Activated effector memory CD4-positive, alpha-beta T cell treated with Interleukin-2 at 50 U/mL for 16 hours (primary cell): ENCODE results near the gene FAM216B.
"Not testable (repeated sequence)": the region's sequence is repeated elsewhere in the genome, so short reads cannot be mapped to it uniquely, and the experiment has no call there.

Source experiments
- DNase-seq: peaks from one replicate; pipeline ENCODE4 v3.0.0-alpha.2; 2020

FAM216B gene

DNA sequence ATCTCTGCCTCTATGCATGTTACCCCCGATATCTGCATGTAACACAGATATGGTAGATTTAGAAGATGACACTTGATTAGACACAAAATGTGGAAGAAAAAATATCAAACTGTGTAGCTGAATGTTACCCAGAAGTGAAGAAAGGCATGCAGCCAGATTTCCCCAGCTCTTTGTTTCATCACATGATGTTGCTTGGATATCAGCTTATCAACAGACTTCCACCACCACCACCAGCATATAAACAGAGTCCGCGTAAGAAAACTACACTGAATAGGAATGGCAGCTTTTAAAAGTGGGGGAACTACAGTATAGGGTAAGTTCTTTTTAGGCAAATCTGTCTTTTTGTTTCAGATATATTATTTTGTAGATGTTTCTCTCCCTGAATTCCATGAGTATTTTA is at the start of gene FAM216B:
TSS of gene FAM216B (plus strand) at position 233 of the 400 bp plus-strand sequence. CDS start 2,484 bp downstream, outside the sequence.
- no peak for DNase-seq

DNA sequence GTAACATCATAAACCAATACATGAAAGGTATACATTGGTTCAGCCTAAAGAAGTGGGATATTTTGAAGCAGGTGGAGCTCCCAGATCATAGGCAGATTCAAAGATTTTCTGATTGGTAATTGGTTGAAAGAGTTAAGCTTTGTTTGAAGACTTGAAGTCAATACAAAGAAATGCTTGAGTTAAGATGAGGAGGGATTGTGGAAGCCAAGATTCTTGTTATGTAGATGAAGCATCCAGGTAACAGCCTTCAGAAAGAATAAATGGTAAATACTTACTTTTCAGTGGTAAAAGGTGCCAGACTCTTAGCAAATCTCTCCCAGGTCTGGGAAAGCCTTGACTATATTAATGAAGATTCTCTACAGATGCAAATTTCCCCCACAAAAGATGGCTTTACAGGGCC is 49.3 kb upstream of the FAM216B start:
- no peak for DNase-seq

DNA sequence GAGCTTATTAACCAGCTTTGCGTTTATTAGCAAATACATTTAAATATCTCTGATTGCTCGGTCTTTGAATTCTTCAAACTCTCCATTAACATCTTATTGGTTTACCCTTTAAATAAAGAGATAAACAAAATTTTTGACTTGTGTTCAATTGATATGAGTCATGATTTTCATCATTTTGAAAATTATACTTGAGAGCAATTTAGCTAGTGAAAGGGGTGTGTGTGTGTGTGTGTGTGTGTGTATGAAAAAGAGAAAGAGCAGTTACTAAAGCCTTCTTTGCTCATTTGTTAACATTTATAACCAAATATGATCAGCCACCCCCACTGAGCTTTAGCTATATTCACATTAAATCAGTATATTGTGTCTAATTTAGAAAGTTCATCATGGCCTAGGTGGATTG is 48.3 kb upstream of the FAM216B start:
- no peak for DNase-seq

DNA sequence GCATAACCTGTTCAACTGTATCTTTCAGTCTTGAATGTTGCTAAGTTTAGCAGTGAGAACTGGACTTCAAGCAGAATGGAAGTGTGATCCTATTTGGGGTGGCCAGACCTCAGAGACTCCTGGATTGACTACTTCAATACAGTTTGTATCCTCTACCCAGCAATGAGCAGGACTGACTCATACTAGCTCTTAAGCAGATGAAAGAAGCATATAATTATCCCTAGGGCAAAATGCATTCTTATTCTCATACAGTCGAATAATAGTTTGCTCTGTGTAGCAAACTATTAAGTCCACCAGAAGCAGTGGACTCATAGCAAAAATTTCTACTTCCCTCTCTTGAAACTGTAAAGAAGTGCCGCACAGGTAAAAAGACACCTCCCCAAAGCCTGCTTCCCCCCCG is 46.4 kb upstream of the FAM216B start:
- DNase-seq = no peak

DNA sequence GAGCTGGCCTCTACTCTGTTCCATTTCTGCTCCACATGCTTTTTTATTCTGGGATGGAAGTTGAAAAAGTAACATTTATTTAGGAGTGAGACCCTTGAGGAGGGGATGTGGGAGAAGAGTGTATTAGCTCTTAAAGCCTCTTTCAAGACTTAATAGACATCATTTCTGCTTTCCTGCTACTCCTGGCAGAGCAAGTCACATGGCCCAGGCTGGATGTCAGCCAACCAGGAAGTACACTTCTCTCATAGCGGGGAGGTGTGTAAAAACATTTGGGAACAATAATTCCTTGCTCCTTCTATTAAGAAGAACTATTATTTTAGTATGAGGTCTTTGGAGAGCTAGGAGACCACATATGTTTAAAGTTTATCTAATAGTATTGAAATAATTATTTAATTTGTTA is 40.6 kb upstream of the FAM216B start:
- DNase-seq = no peak

DNA sequence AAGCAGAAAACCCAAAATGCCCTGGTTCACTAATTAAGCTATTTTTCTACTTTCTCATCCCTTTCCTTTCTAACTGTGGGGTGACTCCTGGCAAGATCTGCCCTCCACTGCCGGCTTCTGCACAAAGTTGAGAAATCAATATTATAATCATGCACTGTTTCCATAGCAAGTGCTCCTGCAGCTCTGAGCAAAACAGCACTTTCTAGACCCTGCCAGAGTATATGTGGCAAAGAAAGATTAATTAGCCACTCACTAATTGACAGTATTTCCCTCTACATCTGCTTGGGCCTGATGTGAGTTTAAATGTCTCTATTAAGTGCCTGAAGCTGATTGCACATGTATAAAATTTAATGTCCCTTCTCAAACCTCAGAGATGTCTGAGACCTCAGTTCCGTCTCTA is 39.5 kb upstream of the FAM216B start:
- no peak for DNase-seq

DNA sequence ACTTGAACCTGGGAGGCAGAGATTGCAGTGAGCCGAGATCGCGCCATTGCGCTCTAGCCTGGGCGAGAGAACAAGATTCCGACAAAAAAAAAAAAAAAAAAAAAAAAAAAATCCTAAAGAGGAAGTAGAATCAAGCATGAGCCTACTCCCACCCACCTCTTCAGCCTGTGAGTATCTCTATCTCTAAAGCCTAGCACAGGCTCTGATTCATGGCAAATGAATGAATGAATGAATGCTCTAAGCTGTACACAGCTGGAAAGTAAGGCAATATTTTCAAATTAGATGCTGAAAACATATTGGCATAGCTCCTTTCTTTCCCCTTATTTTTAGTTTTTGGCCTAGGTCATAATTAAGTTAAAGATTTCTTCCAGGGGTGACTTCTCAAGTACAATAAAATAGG is 35.7 kb upstream of the FAM216B start:
- no peak for DNase-seq

DNA sequence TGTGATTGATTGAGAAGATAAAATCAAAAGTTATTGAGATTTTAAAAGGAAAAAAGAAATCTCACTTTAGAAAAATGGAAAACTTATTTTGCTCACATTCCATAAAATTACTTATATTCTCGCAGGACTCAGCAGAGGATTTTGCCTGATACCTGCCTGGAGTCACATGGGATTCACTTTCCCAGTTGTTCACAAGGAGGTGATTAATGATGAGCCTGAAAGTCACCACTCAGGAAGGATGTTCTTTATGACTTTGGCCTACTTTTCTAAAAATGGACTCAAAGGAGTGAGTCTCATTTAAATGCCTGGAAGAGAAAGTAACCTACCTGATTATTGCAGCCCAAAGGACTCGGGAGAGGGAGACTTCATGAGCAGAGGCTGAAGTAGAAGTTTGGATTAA is 34.5 kb upstream of the FAM216B start:
- DNase-seq = no peak

DNA sequence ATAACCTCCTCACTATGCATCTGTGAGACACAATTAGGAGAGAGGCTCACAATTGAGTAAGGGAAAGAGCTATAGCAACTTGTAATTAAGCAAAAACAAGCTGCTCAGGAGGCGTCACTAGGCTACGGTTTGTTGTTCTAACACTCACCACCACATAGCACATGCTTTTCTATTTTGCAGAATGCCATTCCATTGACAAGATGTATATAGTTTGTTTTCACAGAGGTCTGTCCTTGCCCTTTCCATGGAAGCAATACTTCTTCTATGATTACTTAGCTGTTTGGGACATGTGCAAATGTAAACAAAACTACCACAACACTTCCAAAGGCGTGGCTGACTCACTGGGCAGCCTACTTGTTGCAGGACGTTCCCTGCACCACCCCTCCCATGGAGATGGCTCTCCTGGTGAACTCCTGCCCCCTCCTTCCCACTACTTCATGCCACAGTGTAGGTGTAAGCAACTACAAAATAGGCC is 33.9 kb upstream of the FAM216B start:
- no peak for DNase-seq

DNA sequence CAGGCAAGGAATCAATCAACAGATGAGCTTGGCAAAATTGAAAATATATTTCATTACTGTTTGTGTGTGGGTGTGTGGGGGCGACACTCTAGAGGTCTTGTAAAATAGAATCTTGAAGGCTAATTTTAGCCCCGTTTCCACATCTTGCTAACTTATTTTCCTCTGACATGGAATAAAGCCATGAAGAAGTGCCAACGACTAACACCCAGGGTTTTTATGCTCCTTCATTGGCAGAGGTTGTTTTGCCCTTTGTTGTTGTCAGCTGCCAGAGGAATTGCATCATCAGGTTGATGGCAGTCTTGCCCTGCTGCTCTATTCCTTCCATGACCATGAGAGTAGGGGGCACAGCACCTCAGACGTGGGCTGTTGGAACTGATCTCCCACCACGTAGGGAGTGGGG is 30.6 kb upstream of the FAM216B start:
- no peak for DNase-seq

DNA sequence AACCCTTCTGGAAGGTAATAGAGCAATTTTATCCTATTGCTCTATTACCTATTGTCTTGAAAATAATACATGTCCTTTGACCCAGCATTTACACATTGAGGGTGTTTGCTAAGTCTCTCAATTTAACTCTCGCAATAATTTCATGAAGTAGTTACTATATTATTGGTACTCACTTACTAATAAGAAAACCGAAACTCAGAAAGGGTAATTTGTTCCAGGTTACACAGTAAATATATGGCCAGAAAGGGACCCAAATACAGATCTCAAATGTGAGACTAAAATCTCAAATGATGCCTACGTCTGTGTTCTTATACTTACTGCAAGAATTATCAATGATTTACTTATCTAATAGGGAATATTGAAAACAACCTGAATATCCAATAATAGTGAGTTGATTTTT is 29.7 kb upstream of the FAM216B start:
- DNase-seq = no peak

DNA sequence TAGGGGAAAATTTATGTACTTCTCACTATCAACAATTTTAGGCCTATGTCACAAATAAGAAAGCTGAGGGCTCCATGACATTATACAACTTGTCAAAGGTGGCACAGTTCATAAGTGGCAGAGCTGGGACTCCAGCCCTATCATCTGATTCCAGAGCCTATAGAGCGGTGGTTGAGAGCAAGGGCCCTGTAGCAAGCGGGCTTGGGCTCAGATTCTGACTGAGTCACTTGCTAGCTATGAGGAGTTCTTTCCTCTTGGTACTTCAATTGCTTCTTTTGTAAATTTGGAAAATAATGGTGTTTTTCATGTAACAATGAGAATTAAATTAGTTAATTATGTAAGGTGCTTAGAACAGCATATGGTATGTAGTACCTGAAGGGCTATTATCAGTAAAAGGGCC is 28.7 kb upstream of the FAM216B start:
- DNase-seq = no peak

DNA sequence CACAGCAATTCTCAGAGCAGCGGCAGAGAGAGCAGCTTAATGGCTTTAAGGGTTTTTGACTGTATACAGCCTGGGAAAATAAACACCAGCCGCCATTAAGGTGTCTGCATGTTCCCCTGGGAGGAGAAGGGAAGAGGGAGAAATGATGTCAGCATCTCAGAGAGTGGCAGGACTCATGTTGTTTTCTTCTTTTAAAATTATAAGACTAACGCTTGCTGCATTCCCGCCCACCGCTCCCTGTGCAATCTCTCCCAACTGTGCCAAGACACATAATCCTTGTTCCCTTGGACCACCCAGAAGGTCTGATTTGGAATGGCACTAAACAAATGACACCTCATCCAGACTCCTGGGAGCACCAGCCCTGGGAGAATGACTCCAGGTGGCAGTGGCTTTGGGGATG is 27.7 kb upstream of the FAM216B start:
- no peak for DNase-seq

DNA sequence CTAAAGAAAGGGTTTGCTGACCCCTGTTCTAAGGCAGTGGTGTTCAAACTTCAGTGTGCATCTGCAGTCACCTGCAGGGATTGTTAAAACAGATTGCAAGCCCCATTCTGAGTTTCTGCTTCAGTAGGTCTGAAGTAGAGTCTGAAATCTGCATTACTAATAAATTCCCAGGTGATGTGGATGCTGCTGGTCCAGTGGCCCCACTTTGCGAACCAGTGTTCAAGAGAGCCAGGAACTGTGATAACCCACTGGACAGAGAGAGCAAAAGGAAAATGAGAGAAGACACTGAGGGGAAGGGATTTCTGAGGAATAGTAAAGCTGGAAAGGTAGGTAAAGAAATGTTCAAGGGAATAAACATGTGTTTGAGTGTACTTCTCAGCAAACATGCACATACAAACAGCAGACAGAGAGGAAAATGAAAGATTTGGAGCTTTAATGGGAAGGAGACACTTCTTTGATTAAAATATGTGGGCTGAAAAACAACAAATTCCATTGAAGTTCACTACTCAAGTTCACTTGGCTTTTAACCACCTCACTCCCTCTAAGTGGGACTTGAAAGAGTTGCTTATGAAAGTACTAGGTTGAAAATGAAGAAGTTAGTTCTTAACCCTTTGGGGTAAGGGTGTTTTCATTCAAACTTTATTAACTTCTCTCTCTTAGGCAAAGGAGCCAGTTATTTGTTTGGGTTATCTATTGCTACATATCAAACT is 26.4 kb upstream of the FAM216B start:
- DNase-seq = no peak

DNA sequence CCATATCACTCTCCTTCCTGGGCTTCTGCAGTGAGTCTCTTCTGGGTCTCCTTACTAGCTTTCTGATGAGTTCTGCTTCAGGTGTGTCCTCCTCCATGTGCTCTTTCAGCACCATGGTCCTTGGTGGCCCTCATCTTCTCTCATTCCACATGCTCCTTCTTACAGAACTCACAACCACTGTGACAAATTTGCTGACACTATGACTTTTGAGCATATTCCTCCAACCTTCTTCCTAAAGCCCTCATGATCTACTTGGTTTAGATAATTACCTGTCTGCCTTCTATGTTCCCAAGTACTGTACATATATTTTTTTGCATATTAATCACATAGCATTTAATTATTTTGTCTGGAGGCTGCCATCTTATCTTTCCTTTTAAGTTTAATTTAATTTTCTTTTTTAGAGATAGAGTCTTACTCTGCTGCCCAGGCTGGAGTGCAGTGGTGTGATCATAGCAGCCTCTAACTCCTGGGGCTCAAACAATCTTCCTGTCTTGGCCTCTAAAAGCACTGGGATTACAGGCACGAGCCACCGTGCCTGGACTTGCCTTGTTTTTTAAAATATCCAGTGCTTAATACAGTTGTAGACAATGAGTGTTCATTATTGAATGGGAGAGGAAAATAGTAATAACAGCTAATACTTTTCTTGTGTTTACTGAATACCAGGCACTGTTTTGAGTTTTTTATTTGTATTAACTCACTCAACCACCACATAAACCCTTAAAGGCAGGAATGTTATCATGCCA is 23.5 kb upstream of the FAM216B start:
- DNase-seq = no peak

DNA sequence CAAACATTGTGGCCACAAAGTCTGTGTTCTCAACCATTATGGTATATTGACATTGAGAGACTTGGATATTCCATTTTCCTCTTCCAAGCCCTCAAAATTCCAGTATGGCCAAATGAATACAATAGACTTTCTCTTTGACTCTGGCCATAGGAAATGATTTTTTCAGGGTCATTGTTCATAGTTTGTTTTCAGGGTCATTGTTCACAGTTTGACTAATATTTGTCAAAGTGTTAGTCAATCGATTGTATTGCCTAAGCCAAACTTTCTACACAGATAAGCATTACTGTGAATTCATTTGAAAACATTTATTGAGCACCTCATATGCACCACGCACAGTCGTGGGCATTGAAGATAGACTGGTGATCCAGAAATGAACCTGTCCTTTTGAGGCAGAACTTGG is 22.9 kb upstream of the FAM216B start:
- DNase-seq = no peak

DNA sequence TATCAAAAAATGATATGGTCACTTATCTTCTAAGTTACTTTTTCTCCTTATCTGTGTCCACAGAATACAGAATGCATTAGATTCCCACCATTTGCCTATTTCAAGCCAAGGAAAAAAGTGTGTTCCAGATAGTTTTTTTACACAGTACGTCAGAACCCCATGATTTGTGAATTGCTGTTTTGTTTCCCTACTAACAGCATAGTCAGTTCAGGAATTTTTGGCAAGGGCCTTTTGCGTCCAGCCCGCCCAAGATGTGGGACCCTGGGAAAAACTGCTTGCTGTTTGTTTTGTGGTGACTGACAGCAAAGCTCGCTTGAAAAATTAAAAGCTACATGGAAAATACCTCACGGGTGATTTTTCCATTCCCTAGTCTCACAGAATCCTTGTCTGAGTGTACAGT is 20.4 kb upstream of the FAM216B start:
- DNase-seq = no peak

DNA sequence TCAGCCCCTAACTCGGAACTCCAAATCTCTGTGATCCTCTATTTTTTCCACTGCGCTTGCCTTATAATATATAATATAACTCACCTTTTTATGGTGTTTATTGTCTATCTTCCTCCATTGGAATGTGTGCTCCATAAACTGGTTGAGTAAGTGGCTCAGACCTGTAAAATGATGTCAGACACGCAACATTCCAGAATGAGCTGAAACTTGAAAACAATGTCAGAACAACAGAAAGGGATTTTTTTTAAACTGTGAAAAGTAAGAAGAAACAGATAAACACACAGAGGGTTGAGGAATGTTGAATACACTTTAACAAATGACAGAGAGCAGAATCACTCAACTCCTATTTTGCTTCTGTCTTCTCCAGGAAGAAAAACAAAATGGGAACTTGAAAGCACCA is 19.1 kb upstream of the FAM216B start:
- no peak for DNase-seq

DNA sequence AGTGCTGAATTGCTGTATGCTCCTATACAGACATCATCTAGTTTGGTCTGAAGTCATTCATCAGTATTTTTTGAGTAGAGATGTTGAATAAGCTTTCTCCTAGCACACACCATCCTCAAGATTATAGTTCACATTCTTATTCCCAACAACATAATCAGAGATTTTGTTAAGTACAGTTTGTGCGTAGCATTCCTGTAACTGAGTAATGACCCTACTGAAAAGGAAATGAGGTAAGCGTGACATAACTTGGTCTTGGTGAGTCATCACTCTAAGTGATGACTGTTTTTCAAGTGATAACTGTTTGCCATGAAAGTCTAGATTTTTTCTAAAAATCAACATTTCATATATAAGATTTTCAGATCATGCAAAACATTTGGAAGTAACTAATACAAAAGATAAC is 18.5 kb upstream of the FAM216B start:
- no peak for DNase-seq

DNA sequence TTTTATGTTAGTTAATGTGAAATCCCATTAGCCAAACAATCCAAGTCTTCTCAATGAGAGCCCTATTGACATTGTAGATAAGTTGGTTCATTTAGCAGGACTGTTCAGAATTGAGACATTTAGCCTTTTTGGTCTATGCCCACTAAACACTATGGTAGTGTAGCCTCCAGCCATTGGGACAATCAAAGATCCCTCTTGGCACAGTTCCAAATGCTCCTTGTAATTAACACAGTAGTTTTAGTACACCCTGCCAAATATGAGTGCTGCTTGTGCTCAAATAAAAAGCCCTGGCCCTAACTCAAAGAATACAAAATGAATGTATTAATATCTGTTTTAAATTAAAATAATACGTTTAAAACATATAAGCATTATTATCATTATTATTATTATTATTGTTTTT is 15.4 kb upstream of the FAM216B start:
- no peak for DNase-seq

DNA sequence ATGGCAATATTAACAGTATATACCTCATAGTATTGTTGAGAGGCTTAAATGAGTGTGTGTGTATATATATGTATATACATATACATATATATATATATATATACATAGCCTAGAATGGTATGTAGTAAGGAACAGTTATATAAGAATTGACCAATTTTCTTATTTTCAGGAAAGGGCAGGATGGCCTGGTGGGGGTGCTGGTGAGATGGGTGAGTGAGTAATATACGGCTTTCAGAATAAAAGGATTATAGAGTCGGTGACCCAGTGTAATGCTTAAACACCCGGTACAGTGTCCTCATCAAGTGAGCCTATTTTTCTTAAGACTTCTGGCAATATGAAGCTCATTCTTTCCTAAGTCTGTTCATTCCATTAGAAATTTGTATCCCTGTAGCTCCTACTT is 11.7 kb upstream of the FAM216B start:
- no peak for DNase-seq

DNA sequence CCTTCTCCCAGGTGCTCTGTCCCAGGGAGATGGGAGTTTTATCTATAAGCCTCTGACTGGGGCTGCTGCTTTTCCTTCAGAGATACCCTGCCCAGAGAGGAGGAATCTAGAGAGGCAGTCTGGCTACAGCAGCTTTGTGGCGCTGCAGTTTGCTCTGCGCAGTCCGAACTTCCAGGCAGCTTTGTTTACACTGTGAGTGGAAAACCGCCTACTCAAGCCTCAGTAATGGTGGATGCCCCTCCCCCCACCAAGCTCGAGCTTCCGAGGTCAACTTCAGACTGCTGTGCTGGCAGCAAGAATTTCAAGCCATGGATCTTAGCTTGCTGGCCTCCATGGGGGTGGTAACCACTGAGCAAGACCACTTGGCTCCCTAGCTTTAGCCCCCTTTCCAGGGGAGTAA is 4.8 kb upstream of the FAM216B start:
- not testable (repeated sequence) for DNase-seq

DNA sequence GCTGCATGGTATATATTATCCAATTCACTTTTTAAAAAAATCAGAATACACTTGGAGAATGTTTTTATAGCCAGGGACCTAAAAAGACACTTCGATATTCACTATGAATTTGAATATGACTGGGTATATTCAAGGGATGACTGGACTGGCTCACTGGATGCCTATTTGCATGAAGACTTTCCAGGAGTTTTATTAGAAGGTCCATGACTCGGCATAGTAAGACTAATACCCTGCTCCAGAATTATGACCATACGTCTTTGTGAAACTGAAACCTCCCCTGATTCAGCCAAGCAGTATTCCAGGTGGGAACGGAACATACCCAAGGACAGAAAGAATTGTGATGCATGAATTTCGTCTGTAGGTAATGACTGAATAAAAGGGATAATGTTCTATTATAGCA is 3.9 kb upstream of the FAM216B start:
- DNase-seq = no peak

DNA sequence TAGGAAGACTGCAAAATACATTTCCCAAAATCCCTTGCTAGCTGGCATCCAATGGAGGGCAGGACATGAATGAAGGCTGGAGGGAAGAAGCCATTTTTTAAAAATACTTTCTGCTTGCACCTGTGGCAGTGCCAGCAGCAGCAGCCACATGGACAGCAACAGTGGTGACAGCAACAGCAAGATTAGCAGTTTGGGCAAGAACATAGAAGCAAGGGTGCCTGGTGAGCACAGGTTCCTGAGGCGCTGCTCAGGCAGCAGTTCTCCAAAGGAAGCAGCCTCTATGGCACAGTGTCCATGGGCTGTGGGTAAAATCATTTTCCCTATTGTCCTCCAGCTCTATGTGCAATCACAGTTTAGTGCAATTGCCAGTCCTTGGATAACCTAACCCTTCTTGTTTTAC is 1.3 kb upstream of the FAM216B start:
- DNase-seq = no peak

DNA sequence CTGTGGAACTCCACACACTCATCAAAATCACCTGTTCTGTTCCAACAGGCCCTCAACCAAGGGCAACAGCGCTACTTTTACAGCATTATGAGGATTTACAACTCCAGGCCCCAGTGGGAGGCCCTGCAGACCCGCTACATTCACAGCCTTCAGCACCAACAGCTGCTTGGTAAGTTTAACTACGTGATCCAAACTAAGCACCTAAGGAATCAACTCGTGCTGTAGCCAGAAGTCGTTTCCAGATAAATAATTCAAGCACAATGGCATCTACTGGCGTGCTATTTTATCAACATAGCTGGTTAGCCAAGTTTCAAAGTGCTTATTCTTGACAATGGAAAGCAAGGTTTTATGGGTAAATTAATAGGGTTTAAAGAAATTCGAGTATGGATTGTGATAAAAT is 5.3 kb downstream of the FAM216B start:
- no peak for DNase-seq
